Memory B cell (primary cell): ENCODE measurements around the gene CHST1.
A peak's percentile ranks its signal among the peaks of the same experiment; 100 is the strongest.

Experiments
- ATAC-seq: fragments of 150-1000 bp; cut with Tn5 transposase; 2 replicates; pipeline ENCODE4 v1.10.0; 2021; ENCODE audit warnings: low read depth, mild to moderate bottlenecking, moderate library complexity
- DNase-seq, 2 donors: peaks; one replicate each; pipeline ENCODE4 v3.0.0; 2022; ENCODE audit warnings: low spot score in 2 of 2
- H3K27ac Mint-ChIP-seq: one replicate; pipeline ENCODE4 v1.8.0; 2022; ENCODE audit warnings: mild to moderate bottlenecking, moderate library complexity, mixed read lengths
- H3K27me3 Mint-ChIP-seq: one replicate; pipeline ENCODE4 v1.8.0; 2022; ENCODE audit warnings: mixed read lengths
- H3K36me3 Mint-ChIP-seq: one replicate; pipeline ENCODE4 v1.8.0; 2022; ENCODE audit warnings: mild to moderate bottlenecking, mixed read lengths
- H3K4me1 Mint-ChIP-seq: one replicate; pipeline ENCODE4 v1.8.0; 2022; ENCODE audit warnings: mixed read lengths
- H3K4me3 Mint-ChIP-seq: one replicate; pipeline ENCODE4 v1.8.0; 2022; ENCODE audit warnings: mild to moderate bottlenecking, moderate library complexity, mixed read lengths
- H3K9me3 Mint-ChIP-seq: one replicate; pipeline ENCODE4 v1.8.0; 2022; ENCODE audit warnings: mixed read lengths

Gene CHST1

GRCh38 chr11:45665206-45665932 lies at the start of gene CHST1:
Gene CHST1 (minus strand): TSS chr11:45665622. CDS start chr11:45650923, 14,699 bp downstream.
- Mint-ChIP-seq H3K4me3 (peak within 1 kb of the TSS; percentile 67), H3K27ac (no peak within 1 kb of the TSS), H3K27me3 (peaks cover 34% of the 10 kb centered on the region), H3K36me3 (no peaks in the 10 kb centered on the region), H3K4me1 (peaks cover 2% of the 10 kb centered on the region), H3K9me3 (no peaks in the 10 kb centered on the region)
- ATAC-seq (peak; percentile 37), DNase-seq (no peak)

DNA sequence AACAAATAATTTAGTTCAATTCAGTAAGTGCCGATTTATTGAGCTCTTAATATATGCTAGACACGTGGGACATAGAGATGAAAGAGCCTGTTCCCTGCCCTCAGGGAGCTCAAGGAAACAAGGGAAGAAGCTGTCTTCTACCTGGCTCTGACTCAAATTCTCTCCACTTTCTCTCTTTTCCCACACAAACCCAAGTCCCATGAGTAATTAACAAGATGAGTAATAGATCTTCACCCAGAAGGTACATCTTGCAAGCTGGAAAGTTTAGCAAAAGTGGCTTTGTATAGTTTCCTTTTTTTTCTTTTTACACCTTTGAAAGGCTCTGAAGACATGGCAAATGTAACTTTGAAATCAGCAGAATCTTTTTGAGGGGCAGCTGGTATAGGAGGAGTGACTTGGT lies 48.2 kb upstream of the CHST1 start:
- H3K36me3 Mint-ChIP-seq: no peaks in the 10 kb centered on the region
- no peak for ATAC-seq

GRCh38 chr11:45710561-45710960 lies 45.1 kb upstream of the CHST1 start:
- H3K4me1 Mint-ChIP-seq: no peaks in the 10 kb centered on the region
- no peak for ATAC-seq
- H3K27ac Mint-ChIP-seq: no peak overlapping the region
- no peak for DNase-seq
- peaks cover 26% of the 10 kb centered on the region for H3K27me3 Mint-ChIP-seq
- no peaks in the 10 kb centered on the region for H3K9me3 Mint-ChIP-seq
- H3K4me3 Mint-ChIP-seq: no peak overlapping the region
- no peaks in the 10 kb centered on the region for H3K36me3 Mint-ChIP-seq

More for the DNA sequence above, 48.2 kb upstream of the CHST1 start:
- DNase-seq: no peak
- Mint-ChIP-seq H3K9me3 (no peaks in the 10 kb centered on the region), H3K27ac (no peak overlapping the region), H3K4me1 (no peaks in the 10 kb centered on the region), H3K27me3 (peaks cover 21% of the 10 kb centered on the region), H3K4me3 (no peak overlapping the region)

GRCh38 chr11:45708887-45709663 lies 43.7 kb upstream of the CHST1 start:
- H3K27me3 Mint-ChIP-seq: peaks cover 24% of the 10 kb centered on the region
- no peak overlapping the region for H3K4me3 Mint-ChIP-seq
- H3K27ac Mint-ChIP-seq: no peak overlapping the region
- no peak for DNase-seq
- H3K4me1 Mint-ChIP-seq: no peaks in the 10 kb centered on the region
- ATAC-seq: no peak
- no peaks in the 10 kb centered on the region for H3K36me3 Mint-ChIP-seq
- H3K9me3 Mint-ChIP-seq: no peaks in the 10 kb centered on the region

DNA sequence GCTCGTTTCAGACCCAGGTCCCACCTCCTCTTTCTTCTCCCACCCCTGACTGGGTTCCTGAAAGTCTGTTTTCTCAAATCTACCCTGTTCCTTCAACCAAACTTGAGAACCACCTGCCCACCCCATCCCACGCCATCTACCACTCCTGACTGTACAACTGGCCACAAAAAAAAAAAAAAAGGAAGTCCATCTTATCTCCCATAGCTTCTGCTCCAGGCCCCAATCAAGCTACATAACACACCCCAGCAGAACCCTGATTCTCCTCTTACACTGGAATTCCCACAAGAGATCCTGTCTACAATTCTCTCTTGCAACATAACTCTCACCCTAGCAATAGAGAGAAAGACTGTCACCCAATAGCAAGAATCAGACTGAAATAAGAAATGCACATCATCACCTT lies 39.2 kb upstream of the CHST1 start:
- Mint-ChIP-seq H3K4me3 (no peak overlapping the region), H3K4me1 (no peaks in the 10 kb centered on the region), H3K27me3 (peaks cover 22% of the 10 kb centered on the region), H3K9me3 (no peaks in the 10 kb centered on the region), H3K36me3 (no peaks in the 10 kb centered on the region), H3K27ac (no peak overlapping the region)
- no peak for DNase-seq
- ATAC-seq: no peak

DNA sequence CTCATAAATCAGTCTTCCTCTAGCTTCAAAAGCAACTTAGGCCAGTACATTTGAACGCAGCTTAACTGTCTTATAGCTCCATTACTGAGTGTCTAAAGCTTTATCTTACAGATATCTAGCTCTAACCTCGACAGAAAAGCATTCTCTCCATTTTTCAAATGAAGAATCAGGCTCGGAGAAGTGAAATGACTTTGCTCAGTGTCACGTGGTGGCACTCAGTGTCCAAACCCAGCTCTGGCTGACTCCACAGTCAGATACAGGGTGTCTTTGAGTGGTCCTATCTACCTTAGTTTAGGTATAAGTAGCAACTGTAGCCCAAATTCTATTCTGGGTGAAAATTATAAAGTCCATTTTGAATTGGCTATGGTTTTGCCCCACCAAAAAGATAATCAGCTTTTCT lies 38.7 kb upstream of the CHST1 start:
- peaks cover 24% of the 10 kb centered on the region for H3K27me3 Mint-ChIP-seq
- H3K9me3 Mint-ChIP-seq: no peaks in the 10 kb centered on the region
- ATAC-seq (no peak), DNase-seq (no peak)
- H3K27ac Mint-ChIP-seq: no peak overlapping the region
- no peak overlapping the region for H3K4me3 Mint-ChIP-seq
- H3K4me1 Mint-ChIP-seq: no peaks in the 10 kb centered on the region
- no peaks in the 10 kb centered on the region for H3K36me3 Mint-ChIP-seq

DNA sequence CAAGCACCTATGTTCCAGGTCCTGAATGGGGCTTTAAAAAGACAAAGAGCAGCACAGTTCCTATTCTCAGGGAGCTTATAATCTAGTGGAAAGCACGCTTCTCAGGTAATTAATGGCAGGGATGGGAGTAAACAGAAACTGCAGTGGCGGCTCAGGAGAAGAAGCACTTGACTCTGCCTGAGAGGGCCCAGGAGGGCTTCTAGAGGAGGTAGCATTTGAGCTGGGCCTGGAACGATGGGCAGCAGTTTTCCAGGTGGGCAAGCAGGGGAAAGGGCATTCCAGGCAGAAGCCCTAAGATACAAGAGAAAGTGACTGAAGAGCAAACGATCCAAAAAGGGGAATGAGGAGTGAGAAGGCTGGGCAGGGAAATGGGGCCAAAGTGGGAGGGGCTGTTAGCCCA lies 37.1 kb upstream of the CHST1 start:
- Mint-ChIP-seq H3K27me3 (peaks cover 16% of the 10 kb centered on the region), H3K36me3 (no peaks in the 10 kb centered on the region), H3K4me3 (no peak overlapping the region), H3K27ac (no peak overlapping the region), H3K4me1 (no peaks in the 10 kb centered on the region), H3K9me3 (no peaks in the 10 kb centered on the region)
- DNase-seq (no peak), ATAC-seq (no peak)

- H3K4me3 Mint-ChIP-seq: no peak overlapping the region
- DNase-seq: no peak
- H3K9me3 Mint-ChIP-seq: no peaks in the 10 kb centered on the region
- no peaks in the 10 kb centered on the region for H3K36me3 Mint-ChIP-seq
- H3K27ac Mint-ChIP-seq: no peak overlapping the region
- no peaks in the 10 kb centered on the region for H3K4me1 Mint-ChIP-seq
- ATAC-seq: no peak
- H3K27me3 Mint-ChIP-seq: peaks cover 14% of the 10 kb centered on the region
Observed at GRCh38 chr11:45698777-45699497, 33.5 kb upstream of the CHST1 start.

- no peak overlapping the region for H3K4me3 Mint-ChIP-seq
- no peaks in the 10 kb centered on the region for H3K36me3 Mint-ChIP-seq
- ATAC-seq: no peak
- H3K27ac Mint-ChIP-seq: no peak overlapping the region
- no peaks in the 10 kb centered on the region for H3K4me1 Mint-ChIP-seq
- DNase-seq: no peak
- H3K27me3 Mint-ChIP-seq: peaks cover 6% of the 10 kb centered on the region
- no peaks in the 10 kb centered on the region for H3K9me3 Mint-ChIP-seq
Observed at GRCh38 chr11:45692808-45693453, 27.5 kb upstream of the CHST1 start.

GRCh38 chr11:45688472-45689033 lies 23.1 kb upstream of the CHST1 start:
- DNase-seq (no peak), ATAC-seq (no peak)
- H3K4me3 Mint-ChIP-seq: no peak overlapping the region
- H3K9me3 Mint-ChIP-seq: no peaks in the 10 kb centered on the region
- peaks cover 9% of the 10 kb centered on the region for H3K27me3 Mint-ChIP-seq
- no peak overlapping the region for H3K27ac Mint-ChIP-seq
- H3K36me3 Mint-ChIP-seq: no peaks in the 10 kb centered on the region
- H3K4me1 Mint-ChIP-seq: no peaks in the 10 kb centered on the region

DNA sequence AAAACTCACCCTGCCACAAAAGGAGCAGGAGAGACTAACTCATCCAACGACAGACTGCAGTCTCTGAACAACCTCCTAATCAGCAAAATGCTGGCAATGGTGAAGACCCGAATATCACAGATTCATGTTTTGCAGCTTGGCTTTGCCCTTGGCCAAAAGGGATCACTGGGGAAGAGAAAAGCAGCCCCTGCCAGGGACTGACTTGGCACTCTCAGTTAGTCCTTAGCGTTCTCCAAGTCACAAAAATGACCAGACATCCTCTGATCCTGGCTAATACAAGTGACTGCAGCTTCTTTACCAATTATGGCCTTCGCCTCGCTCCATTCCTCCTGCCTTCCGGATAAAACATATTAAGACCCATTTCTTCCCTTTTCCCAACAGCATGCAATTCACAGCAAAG lies 22.4 kb upstream of the CHST1 start:
- Mint-ChIP-seq H3K36me3 (no peaks in the 10 kb centered on the region), H3K9me3 (no peaks in the 10 kb centered on the region), H3K27ac (no peak overlapping the region), H3K4me1 (no peaks in the 10 kb centered on the region), H3K27me3 (peaks cover 11% of the 10 kb centered on the region), H3K4me3 (no peak overlapping the region)
- no peak for DNase-seq
- ATAC-seq: no peak

GRCh38 chr11:45685964-45686537 lies 20.6 kb upstream of the CHST1 start:
- H3K4me1 Mint-ChIP-seq: no peaks in the 10 kb centered on the region

DNA sequence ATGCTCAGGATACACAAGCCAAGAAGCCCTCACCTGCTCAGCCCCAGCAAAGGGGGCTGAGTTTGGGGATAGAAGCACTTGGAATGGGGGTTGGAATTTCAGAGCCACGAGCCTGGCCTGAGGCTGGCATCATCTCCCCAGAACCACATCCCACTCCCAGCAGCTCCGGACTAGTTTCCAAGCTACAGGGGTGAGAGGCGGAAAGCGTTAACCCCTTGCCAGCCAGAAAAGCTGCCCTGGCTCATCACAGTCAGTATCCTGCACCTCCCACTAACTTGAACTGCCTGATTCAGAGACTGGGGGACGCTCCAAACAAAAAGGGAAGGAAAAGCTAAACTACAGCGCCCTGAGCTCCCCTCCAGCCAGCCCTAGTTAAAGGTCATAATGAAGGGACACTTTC lies 19.0 kb upstream of the CHST1 start:
- ATAC-seq: no peak
- DNase-seq: no peak
- Mint-ChIP-seq H3K4me1 (no peaks in the 10 kb centered on the region), H3K27ac (no peak overlapping the region), H3K27me3 (peaks cover 8% of the 10 kb centered on the region), H3K9me3 (no peaks in the 10 kb centered on the region), H3K36me3 (no peaks in the 10 kb centered on the region), H3K4me3 (no peak overlapping the region)

More at GRCh38 chr11:45685964-45686537, 20.6 kb upstream of the CHST1 start:
- DNase-seq (no peak), ATAC-seq (no peak)
- Mint-ChIP-seq H3K27me3 (peaks cover 8% of the 10 kb centered on the region), H3K36me3 (no peaks in the 10 kb centered on the region), H3K9me3 (no peaks in the 10 kb centered on the region), H3K4me3 (no peak overlapping the region), H3K27ac (no peak overlapping the region)
